T-helper 1 cell (primary cell): Measurements from ENCODE around the gene PBX1.

Experiments used
- DNase-seq, 5 donors: peaks; one replicate each; pipeline ENCODE4 v3.0.0-alpha.2; 2012 to 2020

PBX1 gene

DNA sequence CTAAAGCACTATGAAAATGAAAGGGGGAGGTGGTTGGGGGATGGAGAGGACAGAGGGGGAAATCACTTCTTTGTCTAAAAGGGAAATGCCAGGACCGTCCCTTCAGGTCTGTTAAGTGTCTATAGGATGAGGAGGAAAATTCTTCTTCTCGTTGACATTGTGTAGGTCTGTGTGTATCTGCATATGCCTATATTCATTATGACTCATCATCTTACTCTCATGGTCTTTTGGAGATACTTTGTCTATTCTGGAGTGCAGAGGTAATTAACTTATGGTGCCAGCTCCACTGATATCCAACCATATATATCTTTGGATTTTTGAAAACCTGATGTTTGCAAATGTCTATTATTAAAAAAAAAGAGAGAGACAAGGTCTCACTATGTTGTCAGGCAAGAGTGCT is 143.7 kb downstream of the PBX1 start:
- no peak for DNase-seq

DNA sequence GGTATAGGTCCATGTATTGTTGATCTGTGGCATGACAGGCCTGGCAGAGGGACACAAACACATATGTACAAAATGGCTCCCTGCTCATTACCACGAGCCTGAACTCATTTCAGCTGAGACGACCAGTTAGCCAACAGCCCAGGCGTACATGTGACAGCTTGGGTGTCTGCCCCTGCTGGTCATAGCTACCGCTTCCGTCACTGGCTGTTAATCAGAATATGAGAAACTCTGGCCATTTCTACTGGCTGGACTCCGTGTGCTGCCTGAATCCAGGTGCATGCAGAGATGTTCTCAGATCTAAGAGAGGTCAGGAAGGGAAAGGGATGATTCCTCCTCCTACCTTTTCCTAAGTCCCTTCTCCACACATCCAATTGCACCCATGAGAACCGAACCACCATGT is 144.5 kb downstream of the PBX1 start:
- DNase-seq, result no peak

DNA sequence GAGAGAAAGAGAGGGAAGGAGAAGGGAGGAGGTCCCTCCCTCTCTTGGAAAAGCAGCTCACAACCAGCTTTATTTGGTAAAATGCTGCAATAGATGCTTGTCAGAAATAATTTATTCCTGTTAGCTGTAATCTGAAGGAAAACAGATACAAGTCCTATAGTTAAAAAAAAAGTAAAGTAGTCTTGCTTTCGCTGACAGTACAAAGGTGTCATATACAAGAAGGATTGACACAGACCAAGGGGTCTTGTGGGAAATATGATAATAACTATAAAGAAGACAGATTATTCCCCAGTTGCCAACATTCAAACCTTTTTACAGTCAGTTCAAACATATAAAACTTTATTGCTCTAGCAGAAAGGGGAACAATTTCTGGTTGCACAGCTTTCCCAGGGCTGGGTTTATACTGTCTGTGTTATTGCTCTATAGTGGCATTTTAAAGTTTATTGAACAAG is 145.0 kb downstream of the PBX1 start:
- no peak for DNase-seq

DNA sequence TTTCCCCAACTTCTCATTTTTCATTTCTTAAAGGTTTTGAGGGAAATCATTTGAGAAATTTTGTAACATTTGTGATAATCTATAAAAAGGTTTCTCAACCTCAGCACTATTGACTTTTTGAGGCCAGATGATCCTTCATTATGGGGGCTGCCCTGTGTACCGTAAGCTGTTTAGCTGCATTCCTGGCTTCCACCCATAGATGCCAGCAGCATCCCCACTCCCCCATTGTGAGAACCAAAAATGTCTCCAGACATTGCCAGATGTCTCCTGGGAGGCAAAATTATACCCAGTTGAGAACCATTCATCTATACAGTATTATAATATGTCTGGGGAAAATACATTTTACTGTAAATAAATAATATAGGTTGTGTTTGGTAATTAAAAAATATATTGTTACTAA is 146.0 kb downstream of the PBX1 start:
- no peak for DNase-seq

DNA sequence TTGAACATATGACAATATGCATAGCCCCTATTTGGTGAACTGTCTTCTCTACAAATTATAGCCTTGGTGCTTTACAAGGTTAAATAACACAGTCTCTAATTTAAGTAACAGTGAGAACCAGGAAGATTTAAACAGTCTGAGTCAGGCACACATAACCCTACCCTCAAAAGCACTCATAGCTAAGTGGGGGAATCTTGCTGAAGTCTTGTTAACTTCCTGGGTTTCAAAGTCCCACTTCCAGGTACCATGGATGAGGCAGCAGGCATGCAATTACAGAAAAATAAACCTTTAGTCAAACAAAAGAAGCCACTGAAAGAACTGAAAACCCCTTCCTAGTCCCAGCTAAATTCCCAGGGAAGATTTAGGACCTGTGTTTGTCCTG is 147.6 kb downstream of the PBX1 start:
- DNase-seq, result no peak

DNA sequence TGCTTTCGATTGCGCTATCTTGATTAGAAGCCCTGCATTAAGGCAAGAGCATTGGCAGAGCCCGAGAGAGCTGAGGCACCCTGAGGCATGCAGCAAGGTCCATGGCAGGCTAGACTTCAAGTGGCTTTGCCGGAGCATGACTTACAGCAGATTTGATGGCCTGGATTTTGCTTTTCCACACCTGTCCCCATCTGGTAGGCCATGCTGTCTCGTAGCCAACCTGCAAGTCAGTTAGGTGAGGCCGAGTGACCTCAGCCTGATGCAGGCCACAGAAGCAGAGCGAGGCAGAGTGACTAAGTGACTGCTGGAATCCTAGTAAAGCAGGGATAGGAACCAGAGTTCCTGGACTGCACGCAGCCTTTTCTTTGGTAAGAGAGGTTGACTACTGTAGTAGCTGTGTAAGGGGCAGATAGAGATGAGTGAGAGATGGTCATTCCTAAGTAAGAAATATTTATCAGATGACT is 148.9 kb downstream of the PBX1 start:
- DNase-seq, result no peak

DNA sequence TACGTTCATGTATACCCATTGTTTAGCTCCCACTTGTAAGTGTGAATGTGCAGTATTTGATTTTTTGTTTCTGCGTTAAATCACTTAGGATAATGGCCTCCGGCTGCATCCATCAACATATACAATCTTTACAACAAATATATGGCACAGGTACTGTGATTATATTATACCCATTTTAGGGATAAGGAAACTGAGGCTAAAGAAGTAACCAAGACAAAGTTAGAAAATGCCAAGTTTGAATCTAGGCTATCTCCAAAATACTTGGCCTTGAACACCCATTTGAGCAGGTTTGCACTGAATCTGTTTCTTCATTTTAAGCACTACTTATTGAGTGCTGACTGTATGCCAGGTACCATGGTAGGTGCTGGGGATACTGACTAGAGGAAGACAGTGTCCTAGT is 149.6 kb downstream of the PBX1 start:
- no peak for DNase-seq

DNA sequence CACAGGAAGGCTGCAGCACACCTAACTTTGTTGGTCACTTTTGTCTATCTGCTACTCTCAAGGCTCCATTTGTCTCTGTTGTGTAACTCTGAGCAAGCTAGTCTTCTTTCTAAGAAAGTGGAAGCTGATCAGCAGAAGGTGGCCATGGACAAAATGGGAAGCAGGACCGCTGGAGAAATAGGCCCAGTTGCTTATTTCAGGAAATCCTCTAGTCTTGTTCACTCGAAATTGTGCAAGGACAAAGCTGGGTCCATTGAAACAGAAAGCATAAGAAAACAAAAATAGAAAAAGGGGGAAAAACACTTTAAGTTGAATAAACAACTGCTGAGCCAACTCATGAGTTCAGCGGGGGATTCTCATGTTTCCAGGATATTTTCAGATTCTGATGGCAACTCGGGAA is 150.1 kb downstream of the PBX1 start:
- no peak for DNase-seq

DNA sequence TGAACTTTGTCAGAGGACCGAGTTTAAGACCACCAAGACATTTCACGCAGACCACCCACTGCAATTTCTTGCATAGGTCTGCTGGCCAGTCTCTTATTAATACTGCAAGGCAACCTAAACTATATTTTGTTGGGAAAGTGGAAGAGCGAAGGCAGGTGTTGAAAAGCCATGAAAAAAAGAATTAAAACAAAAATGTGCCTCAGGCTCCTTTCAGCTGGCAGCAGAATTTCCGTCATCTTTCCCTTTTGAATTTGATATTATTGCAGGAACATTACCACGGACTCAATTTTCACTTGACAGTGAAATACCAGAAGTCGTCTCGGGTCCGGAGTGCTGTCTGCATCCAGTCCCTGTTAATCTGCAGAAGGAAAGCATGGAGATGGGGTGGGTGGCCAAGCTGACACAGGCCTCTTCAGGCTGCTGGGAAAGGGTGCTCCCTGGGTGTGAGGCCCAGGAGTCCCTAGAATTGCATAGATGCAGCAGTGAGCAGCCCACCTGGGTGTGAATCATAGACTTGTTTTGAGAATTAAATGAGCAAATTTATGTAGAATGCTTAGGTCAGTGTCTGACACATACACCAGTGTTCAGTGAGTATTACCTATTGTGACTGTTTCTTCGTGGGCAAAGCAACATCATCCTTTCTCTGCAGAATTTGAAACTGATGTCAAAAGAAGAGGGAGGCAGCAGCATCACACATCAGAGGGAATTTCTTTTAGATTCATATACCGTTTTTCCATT is 150.7 kb downstream of the PBX1 start:
- no peak for DNase-seq

DNA sequence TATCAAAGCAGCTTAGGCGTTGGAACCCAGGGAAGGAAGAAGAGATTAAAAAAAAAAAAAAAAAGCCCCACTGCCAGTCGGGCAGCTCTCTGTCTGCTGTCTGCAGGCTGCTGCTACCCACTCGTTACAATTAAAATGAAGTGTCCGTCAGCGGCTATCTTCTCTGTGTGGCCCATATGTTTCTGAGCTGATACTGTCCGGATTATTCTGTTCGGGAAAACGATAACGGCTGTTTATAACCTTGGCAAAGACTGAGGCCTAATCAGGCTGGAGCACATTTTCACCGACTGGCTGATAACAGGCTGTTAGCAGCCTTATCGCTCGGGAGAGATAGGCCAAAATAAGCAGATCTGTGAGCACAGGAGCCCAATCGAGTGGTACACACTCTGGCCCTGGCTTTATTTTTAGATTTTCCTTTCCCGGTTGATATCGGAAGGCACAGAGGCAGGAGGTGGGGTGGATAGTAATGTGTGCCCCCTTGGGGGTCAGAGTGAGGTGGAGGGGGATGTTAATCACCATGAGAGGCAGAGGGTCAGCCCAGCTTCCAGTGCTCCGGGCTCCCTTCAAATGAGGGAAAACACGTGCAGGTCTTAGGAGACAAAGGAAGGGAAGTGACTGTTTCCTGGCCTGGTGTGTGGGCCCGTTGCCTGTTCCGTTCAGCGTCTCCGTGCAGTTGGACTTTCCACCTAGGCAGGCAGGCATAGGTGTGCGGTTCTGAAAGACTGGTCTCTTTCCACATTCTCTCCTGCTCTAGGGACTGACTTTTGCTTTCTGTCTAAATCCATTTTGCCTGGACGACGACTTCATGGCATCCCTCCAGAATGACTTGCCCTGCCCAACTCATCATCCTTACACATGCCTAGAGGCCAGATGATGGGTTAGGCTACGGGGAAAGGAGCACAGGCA is 153.4 kb downstream of the PBX1 start:
- DNase-seq, result no peak

DNA sequence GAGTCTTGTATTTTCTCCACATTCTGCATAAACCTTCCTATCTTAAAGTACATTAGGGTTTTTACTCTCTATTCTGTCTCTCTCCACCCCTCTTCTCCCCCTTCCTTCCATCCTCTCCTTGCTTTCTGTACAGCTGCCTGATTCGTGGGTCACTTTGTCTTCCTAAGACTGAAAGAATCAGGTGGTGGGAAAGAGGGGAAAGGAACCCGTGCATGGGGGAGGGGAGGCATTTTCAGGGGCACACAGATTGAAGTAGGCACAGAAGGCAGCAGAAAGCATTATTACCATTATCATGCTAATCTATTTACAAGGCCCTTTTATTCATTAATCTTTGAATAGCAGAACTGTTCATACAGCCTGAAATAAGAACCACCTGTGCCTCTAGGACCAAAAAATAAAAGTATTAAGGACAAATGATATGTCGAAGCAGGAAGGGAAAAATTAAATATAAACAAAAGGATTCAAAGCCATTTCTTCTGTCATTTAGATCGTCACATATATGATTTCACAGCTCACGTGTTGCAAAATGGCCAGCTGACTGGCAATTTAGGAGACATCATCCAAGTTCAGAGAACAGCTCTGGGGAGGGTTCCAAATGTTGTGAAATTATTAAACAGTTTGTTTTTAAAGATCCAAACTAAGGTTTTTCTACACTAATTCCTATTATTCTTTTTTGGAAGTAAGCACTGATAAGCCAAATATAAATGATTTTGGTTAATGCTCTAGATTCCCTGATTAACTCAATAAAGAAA is 154.6 kb downstream of the PBX1 start:
- DNase-seq, result no peak

DNA sequence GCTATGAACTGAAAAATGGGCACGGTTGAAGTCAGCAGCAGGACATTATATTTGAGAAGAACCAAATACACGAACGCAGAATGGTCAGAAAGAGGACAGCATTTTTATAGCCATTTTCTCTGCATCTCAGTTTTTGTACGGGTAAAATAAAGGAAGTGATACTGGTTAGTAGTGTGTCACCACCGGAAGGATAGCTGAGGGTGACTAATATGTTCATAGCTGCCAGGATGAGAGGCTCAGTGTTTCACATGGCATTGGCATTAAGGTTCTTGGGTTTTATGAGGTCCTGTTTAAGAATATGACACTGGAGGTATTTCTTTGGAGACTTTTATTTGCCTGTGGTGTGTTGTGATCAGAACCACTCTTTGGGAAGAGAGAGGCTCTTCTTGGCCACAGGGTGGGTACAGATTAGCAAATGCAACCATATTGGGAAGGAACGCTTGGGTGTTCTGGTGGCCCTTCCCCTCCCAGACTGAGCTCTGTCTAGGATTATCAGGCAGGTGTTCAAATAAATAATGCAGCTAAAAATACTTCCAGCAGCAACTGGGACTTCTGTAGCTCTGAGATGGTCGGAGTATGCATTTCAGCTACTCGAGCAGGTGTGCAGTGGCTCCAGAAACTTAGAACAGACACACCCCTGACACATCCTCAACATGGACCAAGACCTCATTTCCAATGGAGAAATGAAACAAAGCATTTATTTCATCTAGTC is 158.2 kb downstream of the PBX1 start:
- DNase-seq, result peak in 1 of 5 donors; percentile 21

DNA sequence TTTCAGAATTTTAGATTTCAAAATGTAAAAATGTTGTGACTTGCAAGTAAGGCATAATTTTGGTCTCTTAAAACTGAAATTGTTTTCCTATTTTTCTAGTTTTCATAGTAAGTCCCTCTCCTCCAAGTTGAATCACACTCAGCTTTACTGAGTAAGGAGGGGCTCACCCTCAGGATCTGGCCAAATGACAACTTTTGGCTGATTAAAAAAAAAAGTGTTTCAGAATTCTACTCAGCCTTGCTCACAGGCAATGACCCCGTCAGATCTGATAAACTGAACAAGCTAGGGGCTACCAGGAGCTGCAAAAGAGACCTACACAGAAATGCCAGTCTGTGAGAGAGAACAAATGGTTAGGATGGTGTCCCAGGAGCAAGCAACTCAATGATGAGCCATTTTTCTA is 159.8 kb downstream of the PBX1 start:
- DNase-seq, result no peak

DNA sequence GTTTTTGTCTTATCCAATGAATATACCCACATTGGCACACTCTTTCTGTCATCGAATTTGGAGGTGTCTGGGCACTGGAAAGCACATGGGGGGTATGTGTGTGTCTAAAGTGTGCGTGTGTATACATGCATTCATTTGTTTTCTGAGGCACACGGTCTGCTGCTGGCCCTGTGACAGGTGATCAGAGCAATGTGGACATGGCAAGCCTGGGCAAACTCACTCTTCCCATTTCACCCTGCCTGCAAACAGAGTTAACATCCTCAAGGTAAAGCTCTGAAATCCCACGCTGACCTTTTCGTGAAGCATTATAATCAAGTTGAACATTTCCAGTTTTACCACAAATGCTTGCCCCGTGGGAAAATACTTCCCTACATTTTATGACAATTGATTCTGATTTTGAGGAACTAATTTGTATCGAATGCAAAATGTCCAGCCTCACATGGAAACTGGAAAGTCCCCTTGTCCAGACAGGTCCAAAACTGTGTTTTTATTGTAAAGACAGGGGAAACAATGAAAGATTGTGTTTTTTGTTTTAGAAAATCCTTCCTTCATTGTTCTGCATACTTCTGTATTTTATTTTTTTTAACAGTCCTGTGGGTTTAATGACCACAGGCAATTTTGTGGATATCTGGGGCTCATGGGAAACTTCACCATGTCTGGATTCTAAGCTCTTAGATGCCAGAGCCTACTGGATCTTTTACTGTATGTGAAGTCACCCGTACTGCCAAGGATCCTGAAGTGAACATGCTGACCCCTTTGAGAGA is 160.9 kb downstream of the PBX1 start:
- no peak for DNase-seq

DNA sequence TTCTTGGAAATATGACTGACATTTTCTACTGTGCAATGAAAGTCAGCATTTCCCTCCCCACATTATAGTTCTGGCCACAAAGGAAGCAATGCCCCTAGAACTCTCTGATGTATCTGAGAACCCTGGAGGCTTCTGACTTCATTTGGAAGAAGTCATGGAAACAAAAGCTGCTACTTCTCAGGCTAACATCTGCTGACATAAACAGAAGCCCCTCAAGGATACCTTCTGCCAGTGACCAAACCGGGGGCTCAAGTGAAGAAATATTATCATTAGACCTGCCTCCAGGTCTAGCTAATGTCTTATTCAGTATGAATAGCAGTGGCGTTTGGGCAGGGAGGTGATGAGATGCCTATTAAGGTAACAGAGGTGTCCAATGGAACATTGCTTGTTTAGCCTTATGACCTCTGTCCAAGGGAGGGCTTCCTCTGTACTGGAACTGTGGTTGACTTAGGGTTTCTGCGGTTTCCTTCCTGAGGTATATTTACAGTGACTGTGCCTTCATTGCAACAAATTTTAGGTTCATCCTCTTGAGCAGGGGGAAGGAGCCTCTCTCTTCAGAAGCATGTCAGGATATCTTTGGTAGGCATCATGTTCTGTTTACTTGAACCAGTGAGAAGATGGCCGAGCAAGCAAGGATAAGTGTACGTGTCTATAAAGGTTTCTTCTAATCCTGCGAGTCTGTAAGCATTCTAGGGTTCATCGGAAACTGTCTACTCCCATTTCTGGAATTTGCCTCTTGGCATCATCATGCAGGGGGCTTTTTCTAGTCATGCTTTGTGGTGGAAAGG is 161.7 kb downstream of the PBX1 start:
- DNase-seq, result peak in 1 of 5 donors; percentile 2

DNA sequence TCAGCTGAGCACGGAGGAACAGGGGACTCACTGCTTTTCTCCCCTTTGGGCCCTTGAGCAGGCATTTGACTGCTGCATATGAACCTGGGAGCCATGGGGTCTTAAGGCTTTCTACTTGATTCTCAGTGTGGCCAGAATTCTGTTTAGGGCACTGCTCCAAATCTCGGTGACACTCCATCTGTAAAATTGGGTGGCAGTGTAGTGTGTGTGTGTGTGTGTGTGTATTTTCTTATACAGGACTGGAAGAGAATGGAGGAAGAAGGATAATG is 162.2 kb downstream of the PBX1 start:
- no peak for DNase-seq

DNA sequence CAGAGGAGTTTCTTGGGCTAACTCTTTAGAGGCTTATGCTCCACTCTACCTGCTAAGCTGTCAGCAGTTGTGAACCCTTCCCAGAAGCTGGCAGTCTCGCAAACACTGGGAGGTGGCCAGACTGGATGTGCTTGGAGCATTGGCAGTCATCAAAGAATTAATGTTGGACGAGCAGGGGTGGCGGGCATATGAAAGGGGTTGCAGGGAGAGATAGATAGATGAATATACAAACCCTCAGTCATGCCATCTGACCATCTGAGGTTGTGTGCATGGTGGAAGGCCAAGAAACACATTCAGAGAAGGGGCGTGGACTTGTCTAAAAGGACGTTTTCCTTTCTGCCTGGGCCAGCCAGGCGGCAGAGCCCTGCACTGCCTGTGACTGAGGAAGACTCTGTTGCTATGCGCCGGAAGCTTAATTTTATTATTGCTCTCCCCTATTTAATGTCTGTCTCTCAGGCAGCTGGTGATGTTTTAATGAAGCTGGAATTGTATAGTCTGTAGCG is 164.4 kb downstream of the PBX1 start:
- no peak for DNase-seq

DNA sequence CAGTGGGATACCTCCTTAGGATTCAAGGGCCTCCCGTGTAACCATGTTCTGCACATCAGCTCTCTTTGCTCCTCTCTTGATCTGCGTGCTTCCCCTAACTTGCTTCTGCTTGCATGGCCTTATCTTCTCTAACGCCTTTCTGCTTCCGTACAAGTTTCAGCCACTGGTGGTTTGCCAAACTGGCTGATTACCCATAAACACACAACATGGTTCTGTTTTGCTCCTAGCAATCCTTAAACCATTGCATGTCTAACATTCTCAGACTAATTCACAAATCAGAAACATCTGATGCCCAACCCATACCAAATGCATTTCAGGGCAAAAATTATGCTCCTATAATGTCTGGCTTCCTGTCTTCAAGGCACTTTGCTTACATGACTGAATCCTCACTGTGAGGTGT is 166.4 kb downstream of the PBX1 start:
- DNase-seq, result no peak

DNA sequence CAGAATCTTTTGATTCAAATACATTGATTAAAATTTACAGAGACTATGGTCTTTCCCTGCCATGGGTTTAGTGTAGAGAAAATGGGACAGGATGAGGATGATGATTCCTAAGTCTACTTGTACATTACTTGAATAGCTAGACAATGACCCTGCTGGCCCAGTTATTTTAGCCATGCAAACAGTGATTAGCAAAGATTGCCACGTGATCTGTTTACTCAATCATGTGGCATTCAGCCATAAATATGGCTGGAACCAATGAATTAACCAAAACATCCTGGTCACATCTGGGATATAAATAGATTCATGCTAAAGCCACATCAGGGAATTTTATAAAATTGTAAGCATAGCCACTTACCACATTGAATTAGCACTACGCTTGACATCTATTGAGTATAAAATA is 167.3 kb downstream of the PBX1 start:
- DNase-seq, result no peak

DNA sequence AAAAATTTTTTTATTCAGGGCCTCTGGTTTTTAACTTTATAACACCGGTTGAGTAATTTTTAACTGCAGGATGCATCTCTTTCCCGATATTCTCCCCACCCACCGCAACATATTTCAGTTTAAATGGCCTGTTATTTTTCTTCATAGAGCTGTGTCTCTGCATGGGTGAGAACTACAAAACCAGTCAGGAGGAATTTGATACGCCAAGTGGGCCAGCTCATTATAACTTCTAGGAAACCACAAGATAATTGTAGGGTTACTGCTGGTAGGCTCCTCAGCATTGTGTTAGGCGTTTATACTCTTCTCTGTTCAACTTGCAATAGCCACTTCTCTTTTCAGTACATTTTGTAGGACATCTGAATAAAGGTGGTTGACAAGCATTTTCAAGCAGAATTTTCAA is 169.7 kb downstream of the PBX1 start:
- no peak for DNase-seq
